Psoas muscle (tissue), 8 donors: Measurements from ENCODE around the gene XKR8. TPM values are rescaled to one million over a fixed set of nuclear protein-coding genes. Genes with fewer than 3 reads are reported as not detected.
A peak's percentile ranks its signal among the peaks of the same experiment; 100 is the strongest.

ENCODE experiments used
- ATAC-seq, 4 donors: fragments of 200-7000 bp; cut with Tn5 transposase; one replicate each; pipeline ENCODE4 v1.9.1; 2020; ENCODE audit warnings: moderate library complexity in 3 of 4, mild to moderate bottlenecking in 2 of 4
- DNase-seq, 2 donors: peaks; one replicate each; pipeline ENCODE4 v3.0.0-alpha.2; 2020
- H3K27ac ChIP-seq: fragments of 200-600 bp; one replicate; pipeline ENCODE4 v1.8.0; 2022
- H3K27me3 ChIP-seq, 3 donors: fragments of 200-600 bp in 1 of 3; one replicate each; pipeline versions ENCODE4 v1.6.1 to v1.8.0; 2013 to 2022; ENCODE audit warnings: low read length in 2 of 3, mild to moderate bottlenecking in 2 of 3, moderate library complexity in 1 of 3; ENCODE audit not compliant: insufficient read depth in 3 of 3
- H3K36me3 ChIP-seq, 2 donors: fragments of 200-600 bp in 1 of 2; one replicate each; pipeline versions ENCODE4 v1.6.1 to v1.8.0; 2013 to 2022; ENCODE audit warnings: low read depth in 1 of 2, mild to moderate bottlenecking in 1 of 2, moderate library complexity in 1 of 2; ENCODE audit not compliant: insufficient read depth in 1 of 2
- H3K4me1 ChIP-seq: fragments of 200-600 bp; one replicate; pipeline ENCODE4 v1.8.0; 2022
- H3K4me3 ChIP-seq: fragments of 200-600 bp; one replicate; pipeline ENCODE4 v1.8.0; 2022; ENCODE audit warnings: mild to moderate bottlenecking
- H3K9me3 ChIP-seq: fragments of 200-600 bp; one replicate; pipeline ENCODE4 v1.8.0; 2022
- CTCF ChIP-seq: fragments of 200-600 bp; IDR thresholded peaks from one replicate; pipeline ENCODE4 v1.8.0; 2022; ENCODE audit warnings: antibody characterized with exemption
- WGBS, 3 donors: extraction: QIAGEN DNeasy Blood & Tissue Kit; methylation state at CpG; one replicate each; pipeline versions ENCODE4 v1.1.6 to v1.1.7; 2013; 5-methylcytosine and 5-hydroxymethylcytosine counted together
- intact Hi-C, 2 donors: fragments of 100-400 bp; cut with DNase I; formaldehyde crosslinking; loops; one replicate each; pipeline versions ENCODE4 v1.11.0 to v1.14.2; 2022
- long read RNA-seq, 2 donors: library from polyadenylated mRNA; unstranded; transcript quantifications; one replicate each; pipeline ENCODE4 v2.0.0, GENCODE V29; 2021
- polyA plus RNA-seq, 3 donors: library from polyadenylated mRNA; stranded (reverse); fragments of 200-250 nt; gene quantifications; one replicate each; pipeline ENCODE4 v1.2.3, GENCODE V29; 2013
- total RNA-seq, 4 donors: library from RNA; stranded (reverse); fragmentation: NEBNext Ultra II Directional in 2 of 4; extraction: Animal tissue kit (Norgen Biotek cat#: 25700) in 2 of 4; gene quantifications; one replicate each; pipeline versions ENCODE4 v1.2.1 to v1.2.4, GENCODE V29; 2021 to 2023
- donor health status: healthy with polysubstance abuse.
- donor health status: DM: no; HTN: no; CAD: no; lungs with moderate emphysema.
- donor health status: Bipolar disorder and iron deficiency.
- donor health status: healthy.
- donor health status: DM: yes; HTN: yes; CAD: no.
- donor health status: DM: no; HTN: no; CAD: no.
- donor health status: DM: no; HTN: no; CAD: no.
- donor health status: DM: yes; HTN: yes; CAD: no.

XKR8 gene, protein sequence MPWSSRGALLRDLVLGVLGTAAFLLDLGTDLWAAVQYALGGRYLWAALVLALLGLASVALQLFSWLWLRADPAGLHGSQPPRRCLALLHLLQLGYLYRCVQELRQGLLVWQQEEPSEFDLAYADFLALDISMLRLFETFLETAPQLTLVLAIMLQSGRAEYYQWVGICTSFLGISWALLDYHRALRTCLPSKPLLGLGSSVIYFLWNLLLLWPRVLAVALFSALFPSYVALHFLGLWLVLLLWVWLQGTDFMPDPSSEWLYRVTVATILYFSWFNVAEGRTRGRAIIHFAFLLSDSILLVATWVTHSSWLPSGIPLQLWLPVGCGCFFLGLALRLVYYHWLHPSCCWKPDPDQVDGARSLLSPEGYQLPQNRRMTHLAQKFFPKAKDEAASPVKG
- total RNA-seq (1 to 10 TPM; 3.8 to 5.8 (median 4.3) TPM), polyA plus RNA-seq (1 to 10 TPM; 3.3 to 5.2 (median 4.5) TPM)
- long read RNA-seq, donor 1, partial matches to known transcripts: 2 of 6 reads
- long read RNA-seq, donor 1, other reads (novel, unspliced or antisense): 2 of 6 reads
- long read RNA-seq, donor 2, partial matches to known transcripts: 0 of 8 reads
- long read RNA-seq, donor 2, other reads (novel, unspliced or antisense): 3 of 8 reads

GRCh38 chr1:27959792-27960603, at the start of gene XKR8:
TSS of gene XKR8 (plus strand) at chr1:27959973. CDS start at chr1:27960070, 97 bp downstream.
- peak within 1 kb of the TSS; percentile 86 for H3K4me3 ChIP-seq
- intact Hi-C loops: no loop called here
- no peaks in the 10 kb centered on the region for H3K9me3 ChIP-seq
- peak; percentile 16 for TF ChIP-seq CTCF
- peak; percentile 78 to 85 for DNase-seq
- no peaks in the 10 kb centered on the region for H3K27me3 ChIP-seq
- H3K27ac ChIP-seq: peak within 1 kb of the TSS; percentile 81
- H3K4me1 ChIP-seq: no peaks in the 10 kb centered on the region
- WGBS, 3 donors: 7 to 11% (median 9%) methylated on average over 49 to 68 of the region's 68 CpGs
- H3K36me3 ChIP-seq: peaks cover 0 to 13% of the 10 kb centered on the region in 2 donors
- peak; percentile 84 to 91 (median 88) for ATAC-seq

DNA sequence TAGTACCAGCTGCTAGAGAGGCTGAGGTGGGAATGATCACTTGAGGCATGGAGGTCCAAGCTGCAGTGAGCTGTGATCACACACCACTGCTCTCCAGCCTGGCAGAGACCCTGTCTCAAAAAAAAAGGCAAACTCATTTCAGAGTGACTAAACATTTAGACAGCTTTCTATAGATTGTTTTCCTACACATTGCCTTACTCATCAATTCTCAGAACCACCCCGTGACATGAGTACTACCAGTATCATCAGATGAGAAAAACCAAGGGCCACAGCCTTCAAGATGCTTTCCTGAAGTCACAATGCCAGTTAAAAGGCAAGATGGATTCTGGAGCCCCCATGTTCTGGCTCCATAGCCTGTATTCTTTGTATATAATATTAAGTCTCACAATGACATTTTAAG, 47.3 kb upstream of the XKR8 start:
- intact Hi-C loops: no loop called here
- Histone ChIP-seq H3K36me3 (peaks cover 6 to 50% of the 10 kb centered on the region in 2 donors), H3K27ac (no peak overlapping the region), H3K27me3 (no peaks in the 10 kb centered on the region), H3K4me3 (no peak overlapping the region), H3K4me1 (peaks cover 6% of the 10 kb centered on the region), H3K9me3 (peaks cover 6% of the 10 kb centered on the region)
- ATAC-seq: no peak
- WGBS, 3 donors: 95 to 96% (median 96%) methylated on average over 1 of the region's 1 CpG
- no peak for DNase-seq
- TF ChIP-seq CTCF: no peak

DNA sequence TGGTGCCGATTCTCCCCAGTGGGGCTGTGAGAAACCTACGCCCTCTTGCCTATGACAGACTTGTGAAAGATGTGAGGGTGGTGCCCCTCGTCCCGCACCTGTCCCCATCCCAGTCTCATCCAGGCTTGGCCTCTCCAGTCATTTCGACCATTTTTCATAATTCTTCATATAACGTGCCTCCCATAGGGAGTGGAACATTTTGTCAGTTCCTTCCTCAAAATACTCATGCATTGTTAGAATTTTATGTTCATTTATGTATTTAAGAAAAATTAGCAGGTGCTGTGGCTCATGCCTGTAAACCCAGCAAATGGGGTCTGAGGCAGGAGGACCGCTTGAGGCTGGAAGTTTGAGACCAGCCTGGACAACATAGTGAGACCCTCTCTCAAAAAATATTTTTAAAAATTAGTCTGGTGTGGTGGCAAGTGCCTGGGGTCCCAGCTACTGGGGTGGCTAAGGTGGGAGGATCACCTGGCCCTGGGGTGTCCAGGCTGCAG, 44.6 kb upstream of the XKR8 start:
- TF ChIP-seq CTCF: no peak
- no peak for DNase-seq
- H3K4me3 ChIP-seq: peak overlapping the region; percentile 79

GRCh38 chr1:27922272-27922671, 37.5 kb upstream of the XKR8 start:
- no peaks in the 10 kb centered on the region for H3K36me3 ChIP-seq
- intact Hi-C loops: no loop called here
- DNase-seq (no peak), ATAC-seq (no peak)
- H3K4me1 ChIP-seq: no peaks in the 10 kb centered on the region
- TF ChIP-seq CTCF: no peak
- WGBS, 3 donors: 82 to 88% (median 87%) methylated on average over 3 of the region's 3 CpGs
- H3K27ac ChIP-seq: no peak overlapping the region
- no peaks in the 10 kb centered on the region for H3K9me3 ChIP-seq
- no peaks in the 10 kb centered on the region for H3K27me3 ChIP-seq
- no peak overlapping the region for H3K4me3 ChIP-seq

More for the DNA sequence above, 44.6 kb upstream of the XKR8 start:
- ATAC-seq: no peak
- peaks cover 6% of the 10 kb centered on the region for H3K4me1 ChIP-seq
- H3K9me3 ChIP-seq: peaks cover 6% of the 10 kb centered on the region
- no peaks in the 10 kb centered on the region for H3K27me3 ChIP-seq
- peaks cover 0 to 30% of the 10 kb centered on the region in 2 donors for H3K36me3 ChIP-seq
- intact Hi-C loops: loop anchor here in 1 of 2 donors (5.0 kb wide), 1 partner anchor 57 kb away; no protein-coding TSS in a partner anchor
- H3K27ac ChIP-seq: peak overlapping the region; percentile 87
- WGBS, 3 donors: 56 to 66% (median 60%) methylated on average over 7 of the region's 7 CpGs
